ENCODE measurements around the gene SRXN1.

DNA sequence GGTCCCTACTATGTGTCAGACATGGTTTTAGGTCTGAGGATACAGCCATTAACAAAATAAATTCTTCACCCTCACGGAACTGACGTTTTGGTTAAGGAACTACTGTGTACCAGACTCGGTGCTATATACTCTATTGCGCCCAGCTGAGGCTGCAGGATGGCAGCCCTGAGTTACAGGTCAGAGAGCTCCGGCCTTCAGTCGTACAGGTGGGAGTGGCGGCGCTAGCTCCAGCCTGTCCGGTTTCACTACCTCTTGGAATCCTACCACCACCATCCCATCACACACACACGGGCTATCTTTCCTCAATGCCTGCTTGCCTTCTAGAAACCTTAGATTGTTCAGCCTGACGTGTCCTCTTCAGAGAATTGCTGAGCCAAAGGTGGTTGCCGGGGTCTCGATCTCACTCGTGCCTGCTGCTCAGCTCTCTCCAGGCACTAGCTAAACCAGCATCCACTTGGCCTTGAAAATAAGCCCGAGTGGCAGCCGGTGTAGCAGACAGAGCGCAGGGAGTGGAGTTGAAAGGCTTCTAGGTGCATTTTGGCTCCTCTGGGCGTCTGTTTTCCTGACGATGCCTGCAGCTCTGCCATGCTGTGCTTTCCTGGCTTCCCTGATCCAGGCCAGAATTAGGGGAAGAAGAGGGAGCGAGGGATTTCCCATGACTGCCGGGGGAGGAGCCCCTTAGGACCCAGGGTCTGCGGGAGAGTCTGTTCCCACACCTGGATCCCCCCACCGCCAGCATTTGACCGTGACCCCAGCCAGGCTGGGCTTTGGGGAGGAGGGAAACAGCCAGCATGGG, 41.8 kb downstream of the SRXN1 start:
- no peak for TF ChIP-seq POLR2AphosphoS5 (IDR thresholded peaks at IDR 0.05; ENCODE audit: low read depth, low read length)
- no peak for TF ChIP-seq POLR2A (IDR thresholded peaks at IDR 0.05; ENCODE audit: low read depth, low read length)
- TF ChIP-seq TAF1 (IDR thresholded peaks at IDR 0.05; ENCODE audit: borderline replicate concordance, low read depth, low read length) = no peak

Data from GM12892 (cell line).